ENCODE data around the gene ABR.
"Not testable (repeated sequence)": the region's sequence is repeated elsewhere in the genome, so short reads cannot be mapped to it uniquely, and the experiment has no call there.

The ABR gene

DNA sequence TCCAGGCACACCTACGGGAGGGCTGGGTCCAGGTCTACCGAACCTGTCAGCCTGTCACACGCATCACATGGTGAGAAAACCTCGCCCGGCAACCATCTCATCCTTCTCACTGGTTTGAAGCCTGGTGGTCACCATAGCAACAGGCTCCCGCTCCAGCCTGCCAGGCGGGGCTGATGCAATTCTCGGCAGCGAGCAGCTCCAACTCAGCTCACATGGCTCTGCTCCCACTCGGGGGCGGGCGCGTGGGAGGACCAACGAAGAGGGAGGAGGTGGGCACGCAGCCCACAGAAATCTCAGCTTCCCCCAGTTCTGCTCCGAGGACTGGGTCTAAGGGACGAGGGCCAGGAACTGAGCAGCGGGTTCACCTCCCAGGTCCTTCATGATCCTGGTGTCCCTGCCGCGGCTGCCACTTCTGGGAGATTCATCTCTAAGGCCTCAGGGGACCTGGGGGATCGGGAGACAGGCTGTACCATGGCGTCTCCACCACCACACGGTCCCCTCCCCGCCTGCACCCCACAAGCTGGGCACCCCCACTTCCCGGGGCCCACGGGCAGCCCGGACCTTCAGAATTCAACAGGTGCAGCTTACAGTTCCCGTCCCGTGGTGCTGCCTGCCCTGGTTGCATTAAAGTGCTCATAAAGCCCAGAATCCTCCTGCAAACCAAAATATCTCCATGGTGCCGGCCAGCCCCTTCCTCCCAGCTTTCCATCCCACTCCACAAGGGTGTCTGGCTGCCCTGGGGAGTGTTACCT, 25.8 kb downstream of the ABR start:
- H3K27ac ChIP-seq: no peak overlapping the region
- H3K36me3 ChIP-seq (replicated peaks): peaks cover 5% of the 10 kb centered on the region
- TF ChIP-seq CTCF (IDR thresholded peaks at IDR 0.05; ENCODE audit: low read depth, low read length, missing control alignments): no peak
- DNase-seq: peak; percentile 50
- in situ Hi-C loops (cut with HindIII; ENCODE audit: low pct_ligation_motif_present, low sequenced_read_pairs): no loop called here
- no peak overlapping the region for H3K4me3 ChIP-seq (ENCODE audit: low read depth, low read length)
- H3K27me3 ChIP-seq (replicated peaks): no peaks in the 10 kb centered on the region

GRCh38 chr17:1152582-1152981, 27.2 kb downstream of the ABR start:
- H3K36me3 ChIP-seq (replicated peaks); H3K27ac ChIP-seq; H3K4me3 ChIP-seq (ENCODE audit: low read depth, low read length); in situ Hi-C loops (cut with HindIII; ENCODE audit: low pct_ligation_motif_present, low sequenced_read_pairs); H3K27me3 ChIP-seq (replicated peaks); DNase-seq: not testable (repeated sequence)

DNA sequence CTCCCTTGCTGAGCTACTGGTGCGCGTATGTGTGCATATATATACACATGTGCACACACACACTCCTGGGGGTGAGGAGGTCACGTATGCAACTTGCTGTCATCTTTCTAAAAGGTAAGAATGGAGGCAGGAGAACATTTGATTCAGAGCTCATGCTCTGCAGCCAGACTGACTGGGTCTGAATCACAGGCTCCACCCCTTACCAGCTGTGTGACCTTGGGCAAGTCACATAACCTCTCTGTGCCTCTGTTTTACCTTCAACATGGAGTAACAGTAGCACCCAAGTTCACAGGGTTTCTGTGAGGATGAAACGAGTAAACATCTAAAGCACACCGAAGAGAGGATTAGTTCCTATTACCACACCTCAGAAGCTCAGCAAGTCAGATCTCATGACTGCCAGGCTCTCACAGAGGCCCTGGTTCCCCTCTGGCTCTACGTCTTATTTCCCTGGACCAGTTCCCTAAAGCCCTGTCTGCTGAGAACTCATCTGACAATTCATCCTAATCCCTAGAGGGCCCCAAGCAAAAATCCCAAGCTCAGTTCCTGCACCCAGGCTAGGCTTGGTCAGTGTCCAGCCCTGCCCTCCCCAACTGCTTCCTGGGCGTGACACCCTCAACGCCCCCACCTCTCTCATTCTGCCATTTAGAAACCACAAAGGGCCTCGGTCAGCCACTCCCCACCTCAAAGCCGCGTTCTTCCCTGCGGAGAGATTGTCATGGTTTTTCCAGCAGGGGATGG, 28.7 kb downstream of the ABR start:
- H3K36me3 ChIP-seq (replicated peaks): peaks cover 5% of the 10 kb centered on the region
- no peak for TF ChIP-seq CTCF (IDR thresholded peaks at IDR 0.05; ENCODE audit: low read depth, low read length, missing control alignments)
- H3K4me3 ChIP-seq (ENCODE audit: low read depth, low read length): no peak overlapping the region
- no peak overlapping the region for H3K27ac ChIP-seq
- no peak for DNase-seq
- in situ Hi-C loops (cut with HindIII; ENCODE audit: low pct_ligation_motif_present, low sequenced_read_pairs): no loop called here
- no peaks in the 10 kb centered on the region for H3K27me3 ChIP-seq (replicated peaks)

DNA sequence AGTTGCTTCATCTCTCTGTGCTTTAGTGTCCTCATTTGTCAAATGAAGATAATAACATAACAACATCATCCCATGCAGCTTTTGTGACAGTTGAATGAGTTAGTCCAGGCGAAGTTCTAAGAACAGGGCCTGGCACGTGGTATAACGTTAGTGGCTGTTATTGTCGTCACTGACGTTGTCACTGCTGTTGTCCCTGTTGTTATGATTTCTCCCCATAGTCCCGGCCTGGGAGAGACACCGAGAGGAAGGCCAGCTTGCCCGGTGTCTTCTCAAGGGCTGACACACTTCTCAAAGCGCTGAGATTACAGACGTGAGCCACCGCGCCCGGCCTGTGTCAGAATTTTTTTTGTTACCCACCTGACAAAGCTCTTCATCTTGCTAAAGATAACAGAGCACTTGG, 29.9 kb downstream of the ABR start:
- TF ChIP-seq CTCF (IDR thresholded peaks at IDR 0.05; ENCODE audit: low read depth, low read length, missing control alignments): no peak
- no peak for DNase-seq
- H3K36me3 ChIP-seq (replicated peaks): peaks cover 5% of the 10 kb centered on the region
- H3K27me3 ChIP-seq (replicated peaks): no peaks in the 10 kb centered on the region
- no peak overlapping the region for H3K4me3 ChIP-seq (ENCODE audit: low read depth, low read length)
- no peak overlapping the region for H3K27ac ChIP-seq
- in situ Hi-C loops (cut with HindIII; ENCODE audit: low pct_ligation_motif_present, low sequenced_read_pairs): no loop called here

DNA sequence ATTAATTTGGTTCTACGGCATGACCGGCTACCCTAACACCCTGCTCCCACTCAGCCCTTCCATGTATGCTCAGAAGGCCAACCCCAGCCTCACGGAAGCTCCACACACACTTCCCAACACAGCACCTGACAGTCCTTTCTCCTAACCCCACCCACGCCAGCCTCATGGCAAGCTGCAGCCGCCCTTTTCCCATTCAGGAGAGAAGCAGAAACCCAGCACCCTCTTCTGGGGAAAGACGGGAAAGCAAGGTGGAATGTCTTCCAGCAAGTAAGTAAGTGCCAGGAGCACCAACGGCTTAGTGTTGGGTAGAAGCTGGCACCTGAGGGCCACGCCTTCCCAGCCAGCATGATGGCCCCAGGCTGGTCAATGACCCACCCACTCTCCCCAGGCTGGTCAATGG, 32.1 kb downstream of the ABR start:
- Histone ChIP-seq H3K36me3 (replicated peaks) (peaks cover 5% of the 10 kb centered on the region), H3K27me3 (replicated peaks) (no peaks in the 10 kb centered on the region), H3K4me3 (ENCODE audit: low read depth, low read length) (no peak overlapping the region), H3K27ac (no peak overlapping the region)
- in situ Hi-C loops (cut with HindIII; ENCODE audit: low pct_ligation_motif_present, low sequenced_read_pairs): no loop called here
- peak; percentile 81 for TF ChIP-seq CTCF (IDR thresholded peaks at IDR 0.05; ENCODE audit: low read depth, low read length, missing control alignments)
- DNase-seq: peak; percentile 54

GRCh38 chr17:1146561-1147265, 33.1 kb downstream of the ABR start:
- Histone ChIP-seq H3K27ac (no peak overlapping the region), H3K27me3 (replicated peaks) (no peaks in the 10 kb centered on the region), H3K4me3 (ENCODE audit: low read depth, low read length) (no peak overlapping the region), H3K36me3 (replicated peaks) (peaks cover 5% of the 10 kb centered on the region)
- in situ Hi-C loops (cut with HindIII; ENCODE audit: low pct_ligation_motif_present, low sequenced_read_pairs): no loop called here
- no peak for TF ChIP-seq CTCF (IDR thresholded peaks at IDR 0.05; ENCODE audit: low read depth, low read length, missing control alignments)
- DNase-seq: no peak

All from brain microvascular endothelial cell (primary cell).